ENCODE results near the gene ATP2B1. TPM values are rescaled to one million over a fixed set of nuclear protein-coding genes. Genes with fewer than 3 reads are reported as not detected.

ATP2B1 gene
- total RNA-seq, 2 donors from 2014 or later, result 123 to 158 TPM

DNA sequence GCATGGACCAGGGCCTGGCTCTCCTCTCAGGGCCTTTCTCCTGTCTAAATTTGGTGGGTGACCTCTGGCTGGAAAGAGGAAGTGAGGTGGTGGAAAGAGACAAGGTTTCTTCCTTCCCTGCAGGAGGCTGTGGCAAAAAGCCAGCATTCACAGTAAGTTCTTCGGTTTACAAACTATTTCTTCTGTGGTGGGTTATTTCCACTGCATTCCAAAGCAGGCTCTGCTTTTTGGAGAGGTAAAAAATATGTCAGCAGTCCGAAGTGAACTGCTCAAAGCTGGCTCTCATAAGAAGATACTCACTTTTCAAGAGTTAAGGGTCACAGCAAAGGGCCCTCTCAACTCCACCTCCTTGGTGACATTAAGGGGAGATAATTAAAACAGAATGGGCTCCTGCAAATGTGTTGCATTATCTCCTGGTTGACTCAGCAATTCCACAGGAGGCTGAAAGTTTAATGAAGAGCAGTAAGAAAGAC lies 133.9 kb downstream of the ATP2B1 start:
- no peak for ATAC-seq
- no peaks in the 10 kb centered on the region for H3K9me3 ChIP-seq (ENCODE audit: control insufficient read depth, low read length, poor library complexity, severe bottlenecking)
- DNase-seq, result no peak
- H3K27ac Mint-ChIP-seq, result no peak overlapping the region
- H3K36me3 Mint-ChIP-seq (ENCODE audit: low read depth), result no peaks in the 10 kb centered on the region
- no peak overlapping the region for H3K4me3 Mint-ChIP-seq
- no peaks in the 10 kb centered on the region for H3K27me3 Mint-ChIP-seq
- no peaks in the 10 kb centered on the region for H3K4me1 Mint-ChIP-seq

DNA sequence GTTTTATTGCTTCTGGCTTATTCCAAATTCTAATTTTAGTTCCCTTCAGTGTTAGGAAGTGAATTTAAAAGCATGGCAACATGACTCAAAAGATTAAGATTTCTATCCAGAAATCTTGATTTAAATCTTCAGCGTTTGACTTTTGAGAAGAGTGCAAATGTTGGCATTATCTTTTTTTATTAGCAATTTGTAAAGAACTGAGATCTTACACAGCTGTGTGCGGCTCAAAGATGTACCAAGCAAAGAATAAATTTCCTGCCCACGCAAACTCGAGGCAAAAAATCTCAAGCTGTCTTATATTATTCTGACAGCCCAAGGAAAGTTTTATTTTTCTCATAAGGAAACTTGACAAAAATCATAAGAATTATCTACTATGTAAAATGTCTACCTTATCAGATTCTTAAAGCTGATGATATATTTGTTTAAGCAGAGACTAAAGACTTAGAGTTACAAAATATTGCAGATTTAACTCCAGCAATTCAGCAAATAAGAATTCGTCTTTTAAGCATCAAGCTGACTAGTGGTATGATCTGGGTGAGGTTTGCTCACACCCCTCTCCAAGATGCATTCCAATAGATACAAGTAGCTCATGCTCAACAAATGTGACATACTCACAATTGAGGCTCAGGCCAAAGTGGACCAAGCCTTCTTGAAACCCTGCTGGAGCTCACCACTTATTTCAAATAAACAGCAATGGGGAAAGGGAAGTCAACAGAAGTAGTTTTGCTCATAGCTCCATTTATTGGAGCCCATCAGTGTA lies 135.4 kb downstream of the ATP2B1 start:
- H3K9me3 ChIP-seq (ENCODE audit: control insufficient read depth, low read length, poor library complexity, severe bottlenecking), result no peaks in the 10 kb centered on the region
- Mint-ChIP-seq H3K27ac (no peak overlapping the region), H3K4me1 (no peaks in the 10 kb centered on the region), H3K4me3 (no peak overlapping the region), H3K27me3 (no peaks in the 10 kb centered on the region), H3K36me3 (ENCODE audit: low read depth) (no peaks in the 10 kb centered on the region)
- DNase-seq (no peak), ATAC-seq (no peak)

DNA sequence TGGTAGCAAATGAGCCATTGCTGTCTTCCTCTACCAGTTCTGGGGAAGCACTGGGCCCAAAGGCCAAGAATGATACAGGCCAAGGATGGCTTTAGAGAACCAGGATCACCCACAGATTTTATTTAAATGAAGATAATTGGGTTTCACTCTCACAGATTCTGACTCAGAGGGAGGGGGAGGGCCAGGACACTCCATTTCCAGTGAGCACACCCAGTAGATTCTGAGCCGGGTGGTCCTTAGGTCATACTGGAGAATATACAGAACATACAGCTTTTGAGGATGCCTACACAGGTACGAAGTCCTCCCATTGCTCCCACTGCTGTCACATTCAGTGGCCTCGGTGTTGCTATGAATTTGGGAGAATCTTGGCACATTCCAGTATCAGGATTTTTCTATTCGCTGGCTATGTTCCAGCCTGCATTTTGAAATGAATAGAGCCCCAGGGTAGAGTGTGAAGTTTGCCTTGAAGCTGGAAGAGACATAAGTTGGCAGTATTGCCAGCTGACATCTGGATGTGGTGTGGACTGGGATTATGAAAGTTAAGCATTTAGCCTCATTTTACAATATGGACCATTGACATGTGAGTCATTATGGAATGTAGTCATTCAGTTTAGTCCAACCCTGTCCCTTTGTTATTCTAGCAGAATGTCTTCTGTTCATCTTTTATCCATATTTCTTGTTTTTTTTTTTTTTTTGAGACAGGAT lies 137.0 kb downstream of the ATP2B1 start:
- no peak overlapping the region for H3K4me3 Mint-ChIP-seq

DNA sequence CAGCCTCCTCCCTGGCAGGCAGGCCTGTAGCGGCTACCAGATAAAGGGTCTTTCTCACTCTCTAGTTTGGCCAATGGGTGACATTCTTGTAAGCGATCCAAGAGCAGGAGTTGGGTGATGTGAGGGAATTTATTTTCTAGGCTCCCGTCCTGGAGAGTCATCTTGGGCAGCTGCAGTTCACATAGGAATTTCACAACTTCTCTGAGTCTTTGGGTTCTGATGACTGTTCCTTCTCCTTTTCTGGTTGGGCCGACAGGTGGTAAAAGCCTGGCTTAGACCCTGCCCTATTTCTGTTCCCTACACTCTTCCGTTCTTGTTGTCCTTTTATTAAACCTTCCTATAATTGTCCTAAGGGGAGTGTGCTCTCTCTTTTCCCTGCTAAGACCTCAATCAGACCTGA lies 140.2 kb downstream of the ATP2B1 start:
- H3K36me3 Mint-ChIP-seq (ENCODE audit: low read depth), result peaks cover 3% of the 10 kb centered on the region
- ATAC-seq (no peak), DNase-seq (no peak)
- no peak overlapping the region for H3K27ac Mint-ChIP-seq
- no peaks in the 10 kb centered on the region for H3K9me3 ChIP-seq (ENCODE audit: control insufficient read depth, low read length, poor library complexity, severe bottlenecking)
- H3K4me1 Mint-ChIP-seq, result no peaks in the 10 kb centered on the region
- H3K4me3 Mint-ChIP-seq, result no peak overlapping the region
- H3K27me3 Mint-ChIP-seq, result no peaks in the 10 kb centered on the region

More for the DNA sequence above, 137.0 kb downstream of the ATP2B1 start:
- DNase-seq (no peak), ATAC-seq (no peak)
- Mint-ChIP-seq H3K27ac (no peak overlapping the region), H3K36me3 (ENCODE audit: low read depth) (peaks cover 3% of the 10 kb centered on the region), H3K27me3 (no peaks in the 10 kb centered on the region), H3K4me1 (no peaks in the 10 kb centered on the region)
- no peaks in the 10 kb centered on the region for H3K9me3 ChIP-seq (ENCODE audit: control insufficient read depth, low read length, poor library complexity, severe bottlenecking)

DNA sequence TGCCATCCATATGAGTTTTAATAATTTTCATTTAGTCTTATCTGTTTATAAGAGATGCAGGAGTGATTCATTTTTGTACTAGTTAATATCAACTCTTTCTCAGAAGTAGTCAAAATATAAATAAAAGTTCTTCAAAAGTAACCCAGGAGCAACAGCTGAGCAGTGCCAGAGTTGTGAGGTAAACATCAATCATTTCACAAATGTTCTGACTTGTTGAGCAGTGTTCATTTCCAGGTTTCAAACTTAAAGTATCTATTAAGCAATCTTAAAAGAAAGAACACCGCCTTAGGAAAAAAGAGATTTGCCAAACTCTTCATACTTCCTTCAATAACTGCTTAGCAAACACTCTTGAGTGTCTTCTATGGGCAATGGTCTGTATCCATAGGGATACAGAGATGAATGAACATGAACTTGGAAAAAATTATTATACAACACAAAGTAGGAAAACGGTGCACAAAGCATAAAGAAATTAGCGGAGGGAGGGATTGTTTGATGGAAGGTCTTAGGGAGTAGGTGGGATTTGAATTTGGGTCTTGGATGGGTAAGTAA lies 140.9 kb downstream of the ATP2B1 start:
- Mint-ChIP-seq H3K4me3 (no peak overlapping the region), H3K36me3 (ENCODE audit: low read depth) (peaks cover 3% of the 10 kb centered on the region), H3K4me1 (no peaks in the 10 kb centered on the region), H3K27me3 (no peaks in the 10 kb centered on the region), H3K27ac (no peak overlapping the region)
- no peak for DNase-seq
- H3K9me3 ChIP-seq (ENCODE audit: control insufficient read depth, low read length, poor library complexity, severe bottlenecking), result no peaks in the 10 kb centered on the region
- ATAC-seq, result no peak

DNA sequence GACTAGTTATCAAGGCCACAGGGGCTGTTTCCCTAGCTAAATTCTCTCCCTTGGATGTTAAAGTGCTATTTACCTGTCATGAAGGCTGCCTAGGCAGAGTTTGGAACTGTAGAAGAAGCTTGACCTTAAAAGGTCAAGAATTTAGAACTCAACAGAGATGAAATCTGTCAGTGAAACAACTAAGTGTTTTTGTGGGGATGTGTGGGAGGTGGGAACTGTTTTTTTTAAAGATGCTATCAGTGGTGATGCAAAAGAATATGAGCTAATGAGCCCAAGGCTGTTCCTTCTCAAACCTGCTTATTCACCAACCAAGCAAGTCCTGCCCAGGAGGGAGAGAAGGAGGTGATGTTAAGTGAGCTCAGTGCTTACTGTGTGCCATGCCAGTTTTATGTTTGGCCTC lies 142.0 kb downstream of the ATP2B1 start:
- DNase-seq (no peak), ATAC-seq (no peak)
- H3K27ac Mint-ChIP-seq, result no peak overlapping the region
- no peak overlapping the region for H3K4me3 Mint-ChIP-seq
- H3K9me3 ChIP-seq (ENCODE audit: control insufficient read depth, low read length, poor library complexity, severe bottlenecking), result no peaks in the 10 kb centered on the region
- no peaks in the 10 kb centered on the region for H3K27me3 Mint-ChIP-seq
- H3K36me3 Mint-ChIP-seq (ENCODE audit: low read depth), result peaks cover 3% of the 10 kb centered on the region
- no peaks in the 10 kb centered on the region for H3K4me1 Mint-ChIP-seq

DNA sequence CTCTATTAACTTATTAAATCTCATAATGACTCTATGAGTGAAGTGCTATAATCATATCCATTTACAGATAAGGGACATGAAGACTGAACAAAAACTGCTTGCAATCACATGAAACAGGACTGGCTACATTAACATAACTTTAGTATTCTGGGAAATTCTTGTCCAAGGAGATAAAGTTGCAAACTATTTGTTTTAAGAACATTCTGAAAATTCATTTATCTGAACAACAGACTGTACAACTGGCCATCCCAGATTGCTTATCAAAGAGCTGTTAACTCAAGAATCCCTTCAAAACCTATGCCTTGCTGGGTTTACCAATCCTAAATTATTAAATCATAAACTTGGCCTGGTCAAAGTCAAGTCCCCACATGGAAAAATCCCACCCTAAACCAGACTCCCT lies 143.6 kb downstream of the ATP2B1 start:
- no peaks in the 10 kb centered on the region for H3K27me3 Mint-ChIP-seq
- no peaks in the 10 kb centered on the region for H3K9me3 ChIP-seq (ENCODE audit: control insufficient read depth, low read length, poor library complexity, severe bottlenecking)
- H3K27ac Mint-ChIP-seq, result no peak overlapping the region
- DNase-seq (no peak), ATAC-seq (no peak)
- peaks cover 3% of the 10 kb centered on the region for H3K36me3 Mint-ChIP-seq (ENCODE audit: low read depth)
- no peak overlapping the region for H3K4me3 Mint-ChIP-seq
- no peaks in the 10 kb centered on the region for H3K4me1 Mint-ChIP-seq

DNA sequence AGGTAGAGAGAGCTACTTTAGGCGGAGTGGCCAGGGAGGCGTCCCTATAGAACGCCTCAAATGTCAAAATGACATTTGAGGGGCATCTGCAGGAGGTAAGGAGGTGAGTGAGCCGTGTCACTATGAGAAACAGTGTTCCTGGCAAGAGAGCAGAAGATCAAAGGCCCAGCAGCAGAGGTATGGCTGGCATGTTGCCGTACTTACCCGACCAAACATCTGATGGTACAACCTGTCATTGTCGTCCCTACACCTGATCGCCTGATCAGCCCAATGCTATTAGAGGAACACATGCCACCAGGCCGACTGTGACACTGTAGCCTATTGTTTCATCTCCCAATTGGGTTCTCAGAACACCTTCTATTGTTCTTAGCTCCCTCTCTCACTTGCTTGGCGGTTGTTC lies 148.9 kb downstream of the ATP2B1 start:
- no peak overlapping the region for H3K4me3 Mint-ChIP-seq
- ATAC-seq (no peak), DNase-seq (no peak)
- H3K4me1 Mint-ChIP-seq, result no peaks in the 10 kb centered on the region
- H3K27ac Mint-ChIP-seq, result no peak overlapping the region
- H3K9me3 ChIP-seq (ENCODE audit: control insufficient read depth, low read length, poor library complexity, severe bottlenecking), result no peaks in the 10 kb centered on the region
- H3K36me3 Mint-ChIP-seq (ENCODE audit: low read depth), result no peaks in the 10 kb centered on the region
- no peaks in the 10 kb centered on the region for H3K27me3 Mint-ChIP-seq

DNA sequence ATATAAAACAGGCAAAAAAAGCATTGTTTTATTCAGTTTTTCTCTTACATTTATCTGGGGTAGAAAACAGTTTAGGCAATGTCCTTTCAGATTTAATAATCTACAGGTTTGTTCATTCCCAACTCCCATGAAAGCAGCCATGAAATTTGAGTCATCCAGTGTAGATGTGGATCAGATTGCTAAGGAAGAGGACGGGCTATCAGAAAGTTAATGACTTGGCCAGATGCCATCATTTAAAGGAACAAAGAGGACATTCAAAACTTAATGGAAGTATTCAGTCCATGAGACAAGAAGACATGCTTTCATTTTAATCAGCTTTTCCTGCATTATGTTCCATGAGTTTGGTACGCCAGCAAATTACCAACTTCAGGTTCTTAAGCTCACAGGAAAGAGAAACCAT lies 151.7 kb downstream of the ATP2B1 start:
- H3K36me3 Mint-ChIP-seq (ENCODE audit: low read depth), result peaks cover 2% of the 10 kb centered on the region
- no peaks in the 10 kb centered on the region for H3K9me3 ChIP-seq (ENCODE audit: control insufficient read depth, low read length, poor library complexity, severe bottlenecking)
- DNase-seq (no peak), ATAC-seq (no peak)
- no peak overlapping the region for H3K27ac Mint-ChIP-seq
- H3K27me3 Mint-ChIP-seq, result no peaks in the 10 kb centered on the region
- no peak overlapping the region for H3K4me3 Mint-ChIP-seq
- no peaks in the 10 kb centered on the region for H3K4me1 Mint-ChIP-seq

DNA sequence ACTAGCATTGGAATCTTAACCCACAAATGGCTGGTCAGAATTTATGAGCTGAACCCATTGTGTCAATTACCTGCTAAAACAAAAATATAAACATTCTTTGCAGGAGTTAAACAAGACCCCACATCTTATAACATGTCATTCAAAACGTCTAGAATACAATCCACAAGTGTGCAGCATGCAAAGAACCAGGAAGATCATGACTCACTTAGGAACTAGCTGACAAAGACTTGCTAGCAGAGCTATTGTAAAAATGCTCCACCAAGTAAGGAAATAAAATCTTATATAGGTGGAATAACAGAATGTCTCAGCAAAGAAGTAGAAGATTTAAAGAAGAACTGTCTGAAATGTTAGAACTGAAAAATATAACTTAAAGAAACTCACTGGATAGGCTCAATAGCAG lies 156.3 kb downstream of the ATP2B1 start:
- no peaks in the 10 kb centered on the region for H3K27me3 Mint-ChIP-seq
- no peaks in the 10 kb centered on the region for H3K9me3 ChIP-seq (ENCODE audit: control insufficient read depth, low read length, poor library complexity, severe bottlenecking)
- ATAC-seq (no peak), DNase-seq (no peak)
- H3K36me3 Mint-ChIP-seq (ENCODE audit: low read depth), result peaks cover 2% of the 10 kb centered on the region
- no peaks in the 10 kb centered on the region for H3K4me1 Mint-ChIP-seq
- H3K27ac Mint-ChIP-seq, result no peak overlapping the region
- H3K4me3 Mint-ChIP-seq, result no peak overlapping the region

DNA sequence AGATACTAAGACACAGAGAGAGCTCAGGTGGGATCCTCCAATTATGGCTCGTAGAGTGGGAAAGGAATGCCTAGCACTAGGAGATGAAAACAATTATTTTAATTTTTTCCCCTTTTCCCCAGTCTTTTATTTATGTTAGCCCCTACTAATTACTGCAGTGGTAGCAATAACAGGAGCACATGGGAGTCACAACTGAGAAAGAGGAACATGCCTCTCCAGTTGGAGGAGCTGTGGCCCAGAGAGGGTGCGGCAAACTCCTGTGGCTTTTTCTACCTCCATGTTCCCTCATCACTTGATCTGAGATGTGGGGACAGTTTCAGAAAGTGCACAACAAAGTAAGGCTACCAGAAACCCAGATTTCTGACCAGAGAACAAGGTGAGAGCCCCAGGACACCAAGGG lies 156.9 kb downstream of the ATP2B1 start:
- Mint-ChIP-seq H3K36me3 (ENCODE audit: low read depth) (peaks cover 2% of the 10 kb centered on the region), H3K4me1 (no peaks in the 10 kb centered on the region), H3K4me3 (no peak overlapping the region), H3K27ac (no peak overlapping the region), H3K27me3 (no peaks in the 10 kb centered on the region)
- no peak for ATAC-seq
- DNase-seq, result no peak
- no peaks in the 10 kb centered on the region for H3K9me3 ChIP-seq (ENCODE audit: control insufficient read depth, low read length, poor library complexity, severe bottlenecking)

DNA sequence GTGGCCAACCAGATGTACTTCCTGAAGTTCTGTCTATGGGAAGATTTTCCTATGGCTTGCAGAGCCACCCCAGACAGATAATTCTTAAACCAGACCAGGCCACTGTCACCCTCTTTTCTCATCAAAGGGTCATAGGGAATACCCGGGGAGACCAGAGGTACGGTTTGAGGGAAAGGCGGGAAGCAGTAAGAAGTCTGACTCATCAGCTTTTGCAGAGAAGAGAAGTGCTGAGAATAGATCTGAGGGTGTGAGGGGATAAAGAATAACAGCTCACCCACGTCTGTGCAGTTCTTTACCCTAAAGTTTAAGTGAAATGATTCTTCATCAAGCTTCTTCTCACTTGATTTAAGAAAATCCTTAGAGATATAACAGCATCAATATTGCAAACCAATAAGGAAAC lies 161.5 kb downstream of the ATP2B1 start:
- H3K4me3 Mint-ChIP-seq, result no peak overlapping the region
- ATAC-seq, result no peak
- no peaks in the 10 kb centered on the region for H3K27me3 Mint-ChIP-seq
- no peak overlapping the region for H3K27ac Mint-ChIP-seq
- no peaks in the 10 kb centered on the region for H3K36me3 Mint-ChIP-seq (ENCODE audit: low read depth)
- no peaks in the 10 kb centered on the region for H3K9me3 ChIP-seq (ENCODE audit: control insufficient read depth, low read length, poor library complexity, severe bottlenecking)
- H3K4me1 Mint-ChIP-seq, result peaks cover 11% of the 10 kb centered on the region
- no peak for DNase-seq

DNA sequence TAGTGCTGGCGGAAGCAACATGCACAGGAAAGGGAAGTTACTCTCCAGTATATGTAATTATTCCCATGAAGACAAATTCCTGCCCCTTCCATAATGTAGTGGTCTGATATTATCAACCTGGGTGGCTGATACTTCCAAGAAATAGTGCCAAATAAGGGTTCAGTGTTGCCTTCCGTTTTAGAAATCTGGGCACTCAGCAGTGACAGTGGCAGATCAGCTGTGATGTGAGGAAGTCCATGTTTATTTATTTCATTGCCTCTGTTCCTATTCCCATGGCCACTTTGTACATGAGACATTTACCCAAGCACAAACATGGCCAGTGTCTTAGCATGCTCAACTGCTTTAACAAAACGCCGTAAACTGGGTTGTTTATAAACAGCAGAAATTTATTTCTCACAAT lies 162.5 kb downstream of the ATP2B1 start:
- DNase-seq (no peak), ATAC-seq (no peak)
- Mint-ChIP-seq H3K4me3 (no peak overlapping the region), H3K4me1 (peaks cover 14% of the 10 kb centered on the region), H3K36me3 (ENCODE audit: low read depth) (peaks cover 2% of the 10 kb centered on the region), H3K27me3 (no peaks in the 10 kb centered on the region), H3K27ac (no peak overlapping the region)
- H3K9me3 ChIP-seq (ENCODE audit: control insufficient read depth, low read length, poor library complexity, severe bottlenecking), result no peaks in the 10 kb centered on the region
